NCI-H2107 treated with DMSO at 0.1 percent for 48 hours (cell line): ENCODE measurements around the gene HECTD1.
"Not testable (repeated sequence)": the region's sequence is repeated elsewhere in the genome, so short reads cannot be mapped to it uniquely, and the experiment has no call there.

Source experiments
- DNase-seq: peaks from one replicate; lab custom pipeline; 2025; ENCODE audit not compliant: unreplicated experiment; lab: John Stamatoyannopoulos, UW

Gene HECTD1

GRCh38 chr14:31196839-31197492 is 10.6 kb downstream of the HECTD1 start:
- no peak for DNase-seq

DNA sequence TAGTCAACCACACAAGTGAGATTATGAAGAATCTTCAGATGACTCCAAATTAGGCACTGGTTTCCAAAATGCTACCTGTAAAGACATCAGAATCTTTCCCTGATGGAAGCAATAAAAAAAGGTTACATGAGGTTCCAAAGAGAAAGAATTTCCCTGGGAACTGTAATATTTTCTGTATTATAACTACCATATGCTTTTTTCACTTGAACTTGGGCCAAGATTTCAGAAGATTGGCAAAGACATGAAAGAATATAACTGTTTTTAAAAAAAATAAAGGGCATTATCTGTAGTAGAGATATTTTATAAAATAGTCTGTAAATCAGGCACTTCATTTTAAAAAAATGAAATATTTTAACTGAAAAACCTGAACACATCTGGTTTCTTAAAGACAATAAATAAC is 12.9 kb downstream of the HECTD1 start:
- DNase-seq: no peak

GRCh38 chr14:31194095-31194494 is 13.5 kb downstream of the HECTD1 start:
- no peak for DNase-seq

- not testable (repeated sequence) for DNase-seq
Observed at GRCh38 chr14:31192544-31192943, 15.0 kb downstream of the HECTD1 start.

- DNase-seq: no peak
Observed at GRCh38 chr14:31190717-31191263, 16.8 kb downstream of the HECTD1 start.

- no peak for DNase-seq
Observed at GRCh38 chr14:31190219-31190603, 17.4 kb downstream of the HECTD1 start.

DNA sequence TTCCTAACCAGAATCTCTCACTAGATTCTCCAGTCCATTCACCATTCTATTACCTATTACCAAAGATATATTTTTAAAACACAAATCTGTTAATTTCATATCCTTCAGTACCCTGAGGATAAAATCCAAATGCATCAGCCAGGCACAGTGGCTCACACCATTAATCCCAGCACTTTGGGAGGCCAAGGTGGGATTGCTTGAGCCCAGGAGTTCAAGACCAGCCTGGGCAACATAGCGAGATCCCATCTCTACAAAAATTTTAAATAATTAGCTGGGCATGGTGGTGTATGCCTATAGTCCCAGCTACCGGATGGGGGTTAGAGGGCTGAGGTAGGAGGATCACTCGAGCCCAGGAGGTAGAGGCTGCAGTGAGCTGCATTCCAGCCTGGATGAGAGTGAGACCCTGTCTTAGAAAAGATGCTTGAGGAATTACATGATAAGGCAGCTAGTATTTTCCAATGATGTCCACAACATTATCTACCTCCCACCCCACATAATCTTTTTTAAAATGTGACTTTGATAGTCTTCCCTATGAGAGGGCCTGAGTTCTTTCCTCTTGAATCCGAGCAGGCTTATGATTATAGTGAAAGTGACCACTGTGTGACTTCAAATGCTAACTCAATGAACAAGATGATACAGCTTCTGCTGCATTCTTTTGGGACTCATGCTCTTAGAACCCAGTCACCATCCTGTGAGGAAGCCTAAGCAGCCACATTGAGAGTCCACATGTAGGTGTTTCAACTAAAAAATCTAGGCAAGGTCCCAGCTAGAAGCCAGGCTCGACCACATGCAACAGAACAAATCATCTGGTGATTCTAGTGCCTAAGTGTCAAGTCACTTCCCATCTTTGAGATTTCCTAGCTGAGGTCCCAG is 18.0 kb downstream of the HECTD1 start:
- DNase-seq: no peak

DNA sequence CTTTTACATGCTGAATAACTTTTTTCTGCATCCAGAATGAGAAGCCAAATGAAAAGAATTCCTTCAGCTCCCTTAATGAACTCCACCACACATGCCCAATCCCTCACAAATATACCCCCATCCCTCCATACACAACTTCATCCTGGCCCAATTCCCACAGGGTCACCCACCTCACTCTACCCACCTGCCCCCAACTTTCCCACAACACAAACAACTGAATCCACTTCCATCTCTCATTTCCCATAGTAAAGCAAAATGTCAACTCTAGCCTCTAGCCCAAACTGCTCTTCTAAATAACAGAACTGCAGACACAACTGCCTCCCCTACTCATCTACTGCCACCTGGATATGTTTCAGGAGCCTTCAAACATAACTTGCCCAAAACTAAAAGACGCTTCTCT is 18.8 kb downstream of the HECTD1 start:
- DNase-seq: no peak

DNA sequence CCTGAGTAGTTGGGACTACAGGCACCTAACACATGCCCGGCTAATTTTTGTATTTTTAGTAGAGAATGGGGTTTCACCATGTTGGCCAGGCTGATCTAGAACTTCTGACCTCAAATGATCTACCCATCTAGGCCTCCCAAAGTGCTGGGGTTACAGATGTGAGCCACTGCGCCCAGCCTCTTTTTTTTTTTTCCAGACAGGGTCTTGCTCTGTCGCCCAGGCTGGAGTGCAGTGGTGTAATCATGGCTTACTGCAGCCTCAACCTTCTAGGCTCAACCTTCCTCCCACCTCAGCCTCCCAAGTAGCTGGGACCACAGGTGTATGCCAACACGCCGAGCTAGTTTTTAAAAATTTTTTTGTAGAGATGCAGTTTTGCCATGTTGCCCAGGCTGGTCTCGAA is 25.6 kb downstream of the HECTD1 start:
- DNase-seq: not testable (repeated sequence)

DNA sequence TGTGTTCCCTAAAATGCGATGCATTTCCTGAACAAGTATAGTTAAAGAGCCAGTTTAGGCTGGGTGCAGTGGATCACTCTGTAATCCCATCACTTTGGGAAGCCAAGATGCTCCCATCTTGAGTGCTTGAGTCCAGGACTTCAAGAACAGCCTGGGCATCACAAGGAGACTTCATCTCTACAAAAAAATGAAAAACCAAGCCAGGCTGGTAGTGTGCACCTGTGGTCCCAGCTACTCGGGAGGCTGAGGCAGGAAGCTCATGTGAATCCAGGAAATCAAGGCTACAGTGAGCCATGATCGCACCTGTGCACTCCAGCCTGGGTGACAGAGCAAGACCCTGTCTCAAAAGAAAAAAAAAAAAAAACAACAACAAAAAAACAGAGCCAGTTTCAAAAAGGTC is 26.3 kb downstream of the HECTD1 start:
- DNase-seq: no peak

DNA sequence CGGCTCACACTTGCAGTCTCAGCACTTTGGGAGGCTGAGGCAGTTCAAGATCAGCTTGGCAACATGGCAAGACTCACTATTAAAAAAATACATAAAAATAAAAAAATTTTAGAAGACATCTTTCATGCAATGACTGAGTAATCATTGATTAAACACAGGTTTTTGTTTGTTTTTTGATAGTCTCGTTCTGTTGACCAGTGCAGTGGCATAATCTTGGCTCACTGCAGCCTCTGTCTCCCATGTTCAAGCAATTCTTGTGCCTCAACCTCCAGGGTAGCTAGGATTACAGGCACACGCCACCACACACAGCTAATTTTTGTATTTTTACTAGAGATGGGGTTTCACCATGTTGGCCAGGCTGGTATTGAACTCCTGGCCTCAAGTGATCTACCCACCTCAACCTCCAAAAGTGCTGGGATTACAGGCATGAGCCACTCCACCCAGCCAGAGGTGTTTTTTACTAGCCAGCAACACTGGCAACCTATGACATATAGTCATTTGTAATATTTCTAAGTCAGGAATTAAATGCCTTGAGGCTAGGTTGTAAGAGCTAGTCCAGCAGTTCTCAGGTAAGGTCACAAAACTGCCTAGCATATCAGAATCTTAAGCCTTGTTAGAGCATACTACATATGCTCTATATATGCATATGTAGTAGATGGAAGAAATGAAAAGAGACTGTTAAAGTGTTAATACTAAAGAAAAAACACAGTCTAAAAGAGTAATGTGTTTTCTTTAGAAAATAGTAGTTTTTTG is 27.1 kb downstream of the HECTD1 start:
- no peak for DNase-seq

DNA sequence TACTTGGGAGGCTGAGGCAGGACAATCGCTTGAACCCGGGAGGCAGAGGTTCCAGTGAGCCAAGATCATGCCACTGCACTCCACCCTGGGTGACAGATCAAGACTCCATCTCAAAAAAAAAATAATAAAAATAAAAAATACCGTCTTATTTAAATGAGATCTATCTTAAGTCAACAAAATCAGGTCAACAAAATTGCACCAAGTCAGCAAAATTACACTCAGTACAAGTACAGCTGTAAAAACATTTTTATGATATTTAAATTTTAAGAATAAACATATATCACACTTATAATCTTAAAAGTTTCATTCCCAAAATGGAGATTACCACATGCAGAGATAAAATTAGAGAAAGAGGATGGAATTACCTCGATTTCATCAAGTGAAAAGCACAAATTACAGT is 33.2 kb downstream of the HECTD1 start:
- no peak for DNase-seq

GRCh38 chr14:31173120-31173837 is 34.3 kb downstream of the HECTD1 start:
- no peak for DNase-seq

GRCh38 chr14:31172084-31172483 is 35.5 kb downstream of the HECTD1 start:
- no peak for DNase-seq

GRCh38 chr14:31170411-31170810 is 37.2 kb downstream of the HECTD1 start:
- DNase-seq: no peak

- no peak for DNase-seq
Observed at GRCh38 chr14:31169877-31170276, 37.7 kb downstream of the HECTD1 start.

DNA sequence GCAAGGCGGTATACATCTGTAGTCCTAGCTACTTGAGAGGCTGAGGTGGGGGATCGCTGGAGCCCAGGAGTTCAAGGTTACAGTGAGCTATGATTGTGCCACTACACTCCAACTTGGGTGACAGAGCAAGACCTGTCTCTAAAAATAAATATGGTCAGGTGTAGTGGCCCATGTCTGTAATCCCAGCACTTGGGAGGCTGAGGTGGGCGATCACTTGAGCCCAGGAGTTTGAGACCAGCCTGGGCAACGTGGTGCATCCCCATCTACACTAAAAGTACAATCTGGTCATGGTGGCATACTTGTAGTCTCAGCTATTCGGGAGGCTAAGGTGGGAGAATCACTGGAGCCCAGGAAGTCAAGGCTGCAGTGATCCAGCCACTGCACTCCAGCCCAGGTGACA is 40.6 kb downstream of the HECTD1 start:
- no peak for DNase-seq

DNA sequence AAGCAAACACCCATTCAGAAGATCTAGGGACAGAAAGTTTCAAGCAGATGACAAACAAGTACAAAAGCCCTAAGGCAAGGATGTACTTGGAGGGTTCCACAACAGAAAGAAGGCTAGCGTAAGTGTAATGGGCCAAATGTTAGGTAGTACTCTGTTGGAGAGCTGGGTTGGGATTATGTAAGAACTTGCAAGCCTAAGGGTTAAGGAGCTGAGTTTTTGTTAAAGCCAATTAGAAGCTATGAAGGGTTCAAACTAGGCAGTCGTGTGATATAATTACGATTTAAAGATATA is 41.4 kb downstream of the HECTD1 start:
- no peak for DNase-seq

GRCh38 chr14:31164115-31164514 is 43.5 kb downstream of the HECTD1 start:
- DNase-seq: no peak

- no peak for DNase-seq
Observed at GRCh38 chr14:31162910-31163649, 44.5 kb downstream of the HECTD1 start.
